K562 (cell line): ENCODE measurements around the gene TRIM62. TPM values are rescaled to one million over a fixed set of nuclear protein-coding genes. Genes with fewer than 3 reads are reported as not detected.

ENCODE experiments used
- DACH1 ChIP-seq: fragments of 450-650 bp; IDR thresholded peaks from 2 replicates; pipeline ENCODE4 v1.6.1; 2018; ENCODE audit not compliant: partially characterized antibody
- EHMT2 ChIP-seq: fragments of 450-650 bp; IDR thresholded peaks from 2 replicates; pipeline ENCODE4 v1.6.1; 2018; ENCODE audit warnings: antibody characterized with exemption
- KLF16 ChIP-seq: IDR thresholded peaks from 2 replicates; pipeline ENCODE4 v1.6.1; 2016; ENCODE audit warnings: antibody characterized with exemption
- PBX2 ChIP-seq, 2 experiments: IDR thresholded peaks in 1 of 2; conservative IDR thresholded peaks in 1 of 2; 2 replicates each; pipeline ENCODE4 v1.6.1; 2016; ENCODE audit warnings: low read depth in 2 of 2, mild to moderate bottlenecking in 1 of 2, missing compliant biosample characterization in 1 of 2, missing genetic modification characterization in 1 of 2, moderate library complexity in 1 of 2
- YY1 ChIP-seq, 3 experiments: IDR thresholded peaks; 2 replicates each; pipeline ENCODE4 v1.6.1; 2011; ENCODE audit warnings: low read length in 2 of 3, mild to moderate bottlenecking in 2 of 3, moderate library complexity in 2 of 3, borderline replicate concordance in 1 of 3, control low read depth in 1 of 3, low read depth in 1 of 3; ENCODE audit not compliant: insufficient read depth in 3 of 3, insufficient replicate concordance in 2 of 3, control insufficient read depth in 1 of 3, insufficient read length in 1 of 3; ENCODE audit errors: extremely low read depth in 1 of 3
- ZFX ChIP-seq: sonication (generic); formaldehyde crosslinking; IDR thresholded peaks from 2 replicates; pipeline ENCODE4 v1.8.0; 2022; ENCODE audit warnings: mild to moderate bottlenecking, missing genetic modification reagents, moderate library complexity
- ZNF589 ChIP-seq: fragments of 200-800 bp; sonication (Bioruptor generic); IDR thresholded peaks from 2 replicates; pipeline ENCODE4 v1.6.1; 2016; ENCODE audit warnings: low read depth, missing genetic modification characterization, missing compliant biosample characterization
- polyA plus RNA-seq, 8 experiments: library from polyadenylated mRNA; depleted of rRNA in 4 of 8; stranded (reverse) in 5 of 8; unstranded in 3 of 8; fragments of >200 nt; fragmentation: Nextera tagmentation in 2 of 8; fragmentation: Illumina TruSeq in 1 of 8; extraction: Ambion mirVana in 2 of 8; extraction: Trizol in 1 of 8; gene quantifications; 2 replicates each; pipeline versions ENCODE4 v1.2.1 to v1.2.3, GENCODE V29; 2011 to 2014; ENCODE audit warnings: inconsistent platforms in 1 of 8, missing spikeins in 1 of 8
- total RNA-seq, 7 experiments: library from RNA; depleted of rRNA in 6 of 7; stranded (reverse); fragments of >200 nt in 6 of 7; fragmentation: Illumina TruSeq in 2 of 7; extraction: Trizol in 2 of 7; gene quantifications; 2 replicates each; pipeline versions ENCODE4 v1.2.1 to v1.2.3, GENCODE V29; 2011 to 2021; ENCODE audit warnings: low replicate concordance in 1 of 7
- TF ChIP-seq, protein P1 (sequence below): fragments of 450-650 bp; IDR thresholded peaks from 2 replicates; pipeline ENCODE4 v1.6.1; 2016
- TF ChIP-seq, protein P2 (sequence below): sonication (generic); formaldehyde crosslinking; IDR thresholded peaks from 2 replicates; pipeline ENCODE4 v1.8.0; 2022; ENCODE audit warnings: missing genetic modification reagents, mild to moderate bottlenecking, moderate library complexity, borderline replicate concordance
- TF ChIP-seq, protein P3 (sequence below), 2 experiments: fragments of 200-800 bp in 1 of 2; sonication (Bioruptor generic) in 1 of 2; sonication (generic) in 1 of 2; formaldehyde crosslinking in 1 of 2; IDR thresholded peaks in 1 of 2; conservative IDR thresholded peaks in 1 of 2; 2 replicates each; pipeline versions ENCODE4 v1.5.0 to v1.6.1; 2016 to 2020; ENCODE audit warnings: missing compliant biosample characterization in 1 of 2, missing genetic modification characterization in 1 of 2, missing genetic modification reagents in 1 of 2
- TF ChIP-seq, protein P4 (sequence below): sonication (generic); IDR thresholded peaks from 2 replicates; pipeline ENCODE4 v1.6.1; 2016

TRIM62 gene
- total and polyA plus RNA-seq, 9 of the 15 experiments (the other 6 are each of a cell fraction or from before 2014, with no cell fraction given) = 0.18 to 2.3 (median 0.52) TPM

GRCh38 chr1:33130297-33130696 is 51.5 kb downstream of the TRIM62 start (continued):
- TF ChIP-seq ZFX (no peak), DACH1 (peak; percentile 50), PBX2 (CRISPR knock-in tag; IDR thresholded peaks at IDR 0.05; ENCODE audit: low read depth) (no peak), PBX2 (tag; conservative IDR thresholded peaks at IDR 0.05; ENCODE audit: low read depth) (peak; percentile 50; the same call in 1 of the 2 replicates), YY1 (IDR thresholded peaks at IDR 0.05; ENCODE audit: borderline replicate concordance in 1 of 3, control insufficient read depth in 1 of 3, extremely low read depth in 1 of 3, insufficient read depth in 3 of 3, insufficient read length in 1 of 3, insufficient replicate concordance in 2 of 3, low read depth in 1 of 3, low read length in 2 of 3) (peak in 2 of 3 experiments; percentile 46 to 76), EHMT2 (0 out of 2 replicates have a peak, but pooled peaks have one; percentile 40), ZNF589 (peak; percentile 81; the same call in 1 of the 2 replicates), KLF16 (0 out of 2 replicates have a peak, but pooled peaks have one; percentile 16)
- TF ChIP-seq, protein P1, sequence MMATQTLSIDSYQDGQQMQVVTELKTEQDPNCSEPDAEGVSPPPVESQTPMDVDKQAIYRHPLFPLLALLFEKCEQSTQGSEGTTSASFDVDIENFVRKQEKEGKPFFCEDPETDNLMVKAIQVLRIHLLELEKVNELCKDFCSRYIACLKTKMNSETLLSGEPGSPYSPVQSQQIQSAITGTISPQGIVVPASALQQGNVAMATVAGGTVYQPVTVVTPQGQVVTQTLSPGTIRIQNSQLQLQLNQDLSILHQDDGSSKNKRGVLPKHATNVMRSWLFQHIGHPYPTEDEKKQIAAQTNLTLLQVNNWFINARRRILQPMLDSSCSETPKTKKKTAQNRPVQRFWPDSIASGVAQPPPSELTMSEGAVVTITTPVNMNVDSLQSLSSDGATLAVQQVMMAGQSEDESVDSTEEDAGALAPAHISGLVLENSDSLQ = peak; percentile 63
- TF ChIP-seq, protein P2, sequence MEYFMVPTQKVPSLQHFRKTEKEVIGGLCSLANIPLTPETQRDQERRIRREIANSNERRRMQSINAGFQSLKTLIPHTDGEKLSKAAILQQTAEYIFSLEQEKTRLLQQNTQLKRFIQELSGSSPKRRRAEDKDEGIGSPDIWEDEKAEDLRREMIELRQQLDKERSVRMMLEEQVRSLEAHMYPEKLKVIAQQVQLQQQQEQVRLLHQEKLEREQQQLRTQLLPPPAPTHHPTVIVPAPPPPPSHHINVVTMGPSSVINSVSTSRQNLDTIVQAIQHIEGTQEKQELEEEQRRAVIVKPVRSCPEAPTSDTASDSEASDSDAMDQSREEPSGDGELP (CRISPR knock-in tag) = peak; percentile 77
- TF ChIP-seq, protein P3, sequence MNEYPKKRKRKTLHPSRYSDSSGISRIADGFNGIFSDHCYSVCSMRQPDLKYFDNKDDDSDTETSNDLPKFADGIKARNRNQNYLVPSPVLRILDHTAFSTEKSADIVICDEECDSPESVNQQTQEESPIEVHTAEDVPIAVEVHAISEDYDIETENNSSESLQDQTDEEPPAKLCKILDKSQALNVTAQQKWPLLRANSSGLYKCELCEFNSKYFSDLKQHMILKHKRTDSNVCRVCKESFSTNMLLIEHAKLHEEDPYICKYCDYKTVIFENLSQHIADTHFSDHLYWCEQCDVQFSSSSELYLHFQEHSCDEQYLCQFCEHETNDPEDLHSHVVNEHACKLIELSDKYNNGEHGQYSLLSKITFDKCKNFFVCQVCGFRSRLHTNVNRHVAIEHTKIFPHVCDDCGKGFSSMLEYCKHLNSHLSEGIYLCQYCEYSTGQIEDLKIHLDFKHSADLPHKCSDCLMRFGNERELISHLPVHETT (CRISPR knock-in tag; conservative IDR thresholded peaks at IDR 0.05 in 1 of 2, IDR thresholded peaks at IDR 0.05 in 1 of 2) = peak in 1 of 2 experiments; percentile 81; a peak in 2 of 4 replicates
- TF ChIP-seq, protein P4, sequence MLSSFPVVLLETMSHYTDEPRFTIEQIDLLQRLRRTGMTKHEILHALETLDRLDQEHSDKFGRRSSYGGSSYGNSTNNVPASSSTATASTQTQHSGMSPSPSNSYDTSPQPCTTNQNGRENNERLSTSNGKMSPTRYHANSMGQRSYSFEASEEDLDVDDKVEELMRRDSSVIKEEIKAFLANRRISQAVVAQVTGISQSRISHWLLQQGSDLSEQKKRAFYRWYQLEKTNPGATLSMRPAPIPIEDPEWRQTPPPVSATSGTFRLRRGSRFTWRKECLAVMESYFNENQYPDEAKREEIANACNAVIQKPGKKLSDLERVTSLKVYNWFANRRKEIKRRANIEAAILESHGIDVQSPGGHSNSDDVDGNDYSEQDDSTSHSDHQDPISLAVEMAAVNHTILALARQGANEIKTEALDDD = peak; percentile 68
